Dermis microvascular lymphatic vessel endothelial cell (primary cell): Measurements from ENCODE around the gene MZF1. TPM values are rescaled to one million over a fixed set of nuclear protein-coding genes. Genes with fewer than 3 reads are reported as not detected.
"Not testable (repeated sequence)": the region's sequence is repeated elsewhere in the genome, so short reads cannot be mapped to it uniquely, and the experiment has no call there.

ENCODE experiments used
- DNase-seq, 2 donors: peaks; one replicate each; pipeline versions ENCODE4 v3.0.0 to v3.0.0-alpha.2; 2010; ENCODE audit warnings: low read depth in 2 of 2
- total RNA-seq: library from RNA; depleted of rRNA; stranded (reverse); fragments of >200 nt; gene quantifications from 2 replicates; pipeline ENCODE4 v1.2.1, GENCODE V29; 2014

The MZF1 gene
- 5.1 and 11.1 TPM in 2 replicates for total RNA-seq

DNA sequence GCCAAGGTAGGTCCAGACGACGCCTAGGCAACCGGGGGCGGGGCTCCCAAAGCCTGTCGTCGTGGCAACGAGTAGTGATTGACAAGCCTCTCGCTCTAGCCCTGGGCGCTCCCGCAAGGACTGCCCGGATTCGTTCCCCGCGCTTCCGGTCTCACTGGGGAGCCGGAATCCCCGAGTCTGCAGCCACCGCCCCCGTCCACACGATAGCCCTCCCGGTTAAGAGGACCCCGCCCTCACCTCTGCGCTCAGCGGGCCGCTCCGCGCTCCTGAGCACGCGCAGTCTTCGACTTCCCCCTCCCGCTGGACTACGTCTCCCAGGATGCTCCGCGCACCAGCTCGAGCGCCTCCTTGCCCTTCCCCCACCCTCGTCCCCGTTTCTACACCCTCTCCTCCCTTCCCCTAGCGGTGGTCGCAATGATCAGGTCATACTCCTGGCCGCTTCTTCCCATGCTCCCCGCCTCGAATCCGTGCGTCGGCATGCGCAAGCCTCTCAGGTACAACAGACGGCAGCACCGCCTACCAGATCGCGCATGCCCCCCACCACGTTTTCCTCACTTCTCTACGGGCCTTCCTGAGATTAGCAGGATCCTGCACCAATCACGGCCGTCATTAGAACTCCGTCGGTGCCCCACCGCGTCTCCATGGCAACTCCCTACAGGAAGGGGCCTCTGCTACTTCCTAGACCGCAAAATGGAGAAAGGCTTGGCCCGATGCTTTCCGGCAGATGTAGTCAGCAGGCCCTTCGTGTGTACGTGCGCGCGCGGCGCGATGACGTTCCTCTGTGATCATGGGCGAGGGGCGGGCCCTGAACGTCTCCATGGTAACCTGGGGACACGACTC is at the start of gene MZF1:
TSS of gene MZF1 (minus strand) at position 518 of the 840 bp plus-strand sequence. CDS start 1,946 bp downstream, outside the sequence.
- peak; percentile 100 for DNase-seq

DNA sequence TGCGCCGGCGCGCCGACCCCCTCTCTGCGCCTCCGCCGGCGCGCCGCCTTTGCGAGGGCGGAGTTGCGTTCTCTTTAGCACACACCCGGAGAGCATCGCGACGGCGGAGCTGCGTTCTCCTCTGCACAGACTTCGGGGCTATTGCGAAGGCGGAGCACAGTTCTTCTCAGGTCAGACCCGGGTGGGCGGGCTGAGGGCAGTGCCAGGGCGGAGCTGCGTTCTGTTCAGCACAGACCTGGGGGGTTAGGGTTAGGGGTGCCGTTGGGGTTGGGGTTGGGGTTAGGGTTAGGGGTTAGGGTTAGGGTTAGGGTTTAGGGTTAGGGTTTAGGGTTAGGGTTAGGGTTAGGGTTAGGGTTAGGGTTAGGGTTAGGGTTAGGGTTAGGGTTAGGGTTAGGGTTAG is 34.1 kb upstream of the MZF1 start:
- not testable (repeated sequence) for DNase-seq

DNA sequence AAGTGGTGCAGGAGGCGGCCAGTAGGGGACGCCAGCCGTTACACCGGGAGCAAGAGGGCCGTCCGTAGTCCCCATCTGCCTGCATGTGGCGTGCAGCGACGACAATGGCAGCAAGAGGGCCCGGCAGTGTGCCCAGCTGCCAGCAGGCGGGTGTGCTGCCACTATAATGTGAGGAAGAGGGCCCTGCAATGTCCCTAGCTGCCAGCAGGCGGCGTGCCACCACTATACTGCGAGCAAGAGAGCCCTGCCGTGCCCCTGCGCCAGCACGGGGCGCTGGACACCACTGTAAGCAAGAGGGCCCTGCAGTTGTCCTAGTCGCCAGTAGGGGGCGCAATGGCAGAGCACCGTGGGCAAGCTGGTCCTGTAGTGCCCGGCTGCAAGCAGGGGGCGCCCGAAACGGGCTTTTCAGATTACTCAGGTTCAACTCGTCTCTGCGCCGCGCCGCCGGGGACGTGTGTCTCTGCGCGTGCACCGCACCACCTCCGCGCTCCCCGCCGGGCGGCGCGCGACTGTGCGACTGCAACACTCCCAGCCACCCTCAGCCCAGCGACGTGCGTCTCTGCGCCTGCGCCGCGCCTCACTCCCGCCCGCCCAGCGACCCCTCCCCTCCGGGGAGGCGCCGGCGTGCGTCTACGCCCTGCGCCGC is 33.2 kb upstream of the MZF1 start:
- DNase-seq: not testable (repeated sequence)

DNA sequence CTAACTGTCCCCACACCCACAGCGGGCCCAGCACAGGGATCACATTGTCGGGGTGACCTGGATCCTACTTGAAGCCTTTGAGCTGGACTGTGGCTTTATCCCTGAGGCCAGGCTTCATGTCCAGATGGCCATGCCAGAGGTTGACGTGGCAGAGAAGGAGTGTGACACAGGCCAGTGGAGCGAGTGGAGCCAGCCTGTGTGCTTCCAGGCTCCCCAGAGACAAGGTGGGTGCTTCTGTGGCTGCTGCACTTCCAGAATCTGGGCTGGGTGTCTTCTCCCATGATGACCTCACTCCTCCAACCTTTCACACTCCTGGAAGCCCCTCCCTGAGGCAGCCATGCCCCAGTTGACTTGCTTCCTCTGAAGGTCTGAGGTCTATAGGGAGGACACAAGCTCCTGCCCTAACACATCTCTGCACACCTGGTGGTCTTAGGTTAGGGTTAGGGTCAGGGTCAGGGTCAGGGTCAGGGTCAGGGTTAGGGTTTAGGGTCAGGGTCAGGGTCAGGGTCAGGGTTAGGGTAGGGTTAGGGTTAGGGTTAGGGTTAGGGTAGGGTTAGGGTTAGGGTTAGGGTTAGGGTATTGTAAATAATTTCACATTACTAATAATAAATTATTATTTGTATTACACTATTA is 13.1 kb upstream of the MZF1 start:
- no peak for DNase-seq

DNA sequence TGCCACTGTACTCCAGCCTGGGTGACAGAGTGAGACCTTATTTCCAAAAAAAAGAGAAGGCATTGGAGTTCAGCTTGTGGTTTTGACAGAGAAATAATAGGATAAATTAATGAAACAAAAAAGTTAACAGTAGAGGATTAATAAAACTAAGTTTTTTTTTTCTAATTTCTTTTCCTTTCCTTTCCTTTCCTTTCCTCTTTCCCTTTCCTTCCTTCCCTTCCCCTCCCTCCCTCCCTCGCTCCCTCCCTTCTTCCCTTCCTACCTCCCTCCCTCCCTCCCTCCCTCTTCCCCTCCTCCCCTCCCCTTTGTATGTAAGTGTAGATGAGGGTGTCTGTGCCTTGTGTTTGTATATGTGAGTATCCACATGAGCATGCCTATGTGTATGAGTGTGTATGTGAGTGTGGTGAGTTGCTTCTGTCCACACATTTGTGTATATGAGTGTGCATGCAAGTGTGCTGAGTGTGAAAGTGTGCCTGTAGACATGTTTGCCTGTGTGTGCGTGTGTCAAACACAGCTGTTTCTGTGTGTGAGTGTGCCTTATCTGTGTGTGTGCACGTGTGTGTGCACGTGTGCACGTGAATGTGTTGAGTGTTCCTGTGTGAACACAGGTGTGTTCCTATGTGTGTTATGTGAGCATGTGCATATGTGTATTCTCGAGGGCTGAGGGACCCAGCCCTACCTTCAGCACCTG is 12.5 kb upstream of the MZF1 start:
- DNase-seq: no peak

DNA sequence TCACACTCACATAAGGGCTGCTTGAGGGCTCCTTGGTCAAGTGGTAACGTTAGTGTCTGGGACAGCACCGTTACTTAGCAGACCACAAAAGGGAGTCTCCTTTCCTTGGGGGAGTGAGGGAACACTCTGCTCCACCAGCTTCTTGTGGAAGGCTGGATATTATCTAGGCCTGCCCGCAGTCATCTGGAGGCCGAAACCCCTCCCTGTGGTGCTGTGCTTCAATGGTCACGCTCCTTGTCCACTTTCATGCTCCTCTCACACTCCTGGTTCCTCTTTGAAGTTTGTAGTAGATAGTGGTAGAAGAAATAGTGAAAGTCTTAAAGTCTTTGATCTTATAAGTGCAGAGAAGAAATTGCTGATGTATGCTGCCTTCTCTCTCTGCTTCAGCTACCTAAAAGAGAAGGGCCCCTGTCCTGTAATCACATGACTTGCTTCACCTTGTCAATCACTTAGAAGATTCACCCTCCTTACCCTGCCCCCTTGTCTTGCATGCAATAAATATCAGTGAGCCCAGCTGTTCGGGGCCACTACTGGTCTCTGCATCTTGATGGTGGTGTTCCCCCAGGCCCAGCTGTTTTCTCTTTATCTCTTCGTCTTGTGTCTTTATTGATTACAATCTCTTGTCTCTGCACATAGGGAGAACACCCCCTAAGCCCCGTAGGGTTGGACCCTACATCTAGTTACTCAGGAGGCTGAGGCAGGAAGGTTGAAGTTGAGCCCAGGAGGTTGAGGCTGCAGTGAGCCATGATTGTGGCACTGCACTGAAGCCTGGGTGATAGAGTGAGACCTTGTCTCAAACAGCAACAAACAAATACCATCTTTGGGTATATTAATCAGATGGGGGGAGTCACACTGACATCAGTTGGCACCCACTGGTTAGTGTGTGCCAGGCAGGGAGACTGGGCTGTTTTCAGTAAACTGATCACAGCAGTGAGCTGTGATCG is 11.6 kb upstream of the MZF1 start:
- DNase-seq: no peak

DNA sequence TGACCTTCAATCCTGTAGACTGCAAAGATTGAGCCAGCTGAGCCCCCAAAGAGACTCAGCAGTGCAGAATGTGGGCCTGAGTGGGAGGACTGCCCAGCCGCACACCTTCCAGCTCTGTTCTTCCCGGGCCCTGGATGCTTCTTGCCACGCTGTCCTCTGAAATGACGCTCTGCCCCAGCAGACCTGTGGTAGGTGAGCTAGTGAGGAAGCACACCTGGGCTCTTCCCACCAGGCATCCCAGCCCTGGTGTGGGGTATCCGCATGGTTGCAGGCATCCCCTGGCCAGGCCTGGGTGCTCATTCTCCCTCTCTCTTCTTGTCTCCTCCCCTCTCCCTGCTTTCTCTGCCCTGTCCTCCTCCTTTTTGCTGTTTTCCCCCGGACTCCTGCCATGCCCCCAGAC is 9.8 kb upstream of the MZF1 start:
- DNase-seq: no peak

DNA sequence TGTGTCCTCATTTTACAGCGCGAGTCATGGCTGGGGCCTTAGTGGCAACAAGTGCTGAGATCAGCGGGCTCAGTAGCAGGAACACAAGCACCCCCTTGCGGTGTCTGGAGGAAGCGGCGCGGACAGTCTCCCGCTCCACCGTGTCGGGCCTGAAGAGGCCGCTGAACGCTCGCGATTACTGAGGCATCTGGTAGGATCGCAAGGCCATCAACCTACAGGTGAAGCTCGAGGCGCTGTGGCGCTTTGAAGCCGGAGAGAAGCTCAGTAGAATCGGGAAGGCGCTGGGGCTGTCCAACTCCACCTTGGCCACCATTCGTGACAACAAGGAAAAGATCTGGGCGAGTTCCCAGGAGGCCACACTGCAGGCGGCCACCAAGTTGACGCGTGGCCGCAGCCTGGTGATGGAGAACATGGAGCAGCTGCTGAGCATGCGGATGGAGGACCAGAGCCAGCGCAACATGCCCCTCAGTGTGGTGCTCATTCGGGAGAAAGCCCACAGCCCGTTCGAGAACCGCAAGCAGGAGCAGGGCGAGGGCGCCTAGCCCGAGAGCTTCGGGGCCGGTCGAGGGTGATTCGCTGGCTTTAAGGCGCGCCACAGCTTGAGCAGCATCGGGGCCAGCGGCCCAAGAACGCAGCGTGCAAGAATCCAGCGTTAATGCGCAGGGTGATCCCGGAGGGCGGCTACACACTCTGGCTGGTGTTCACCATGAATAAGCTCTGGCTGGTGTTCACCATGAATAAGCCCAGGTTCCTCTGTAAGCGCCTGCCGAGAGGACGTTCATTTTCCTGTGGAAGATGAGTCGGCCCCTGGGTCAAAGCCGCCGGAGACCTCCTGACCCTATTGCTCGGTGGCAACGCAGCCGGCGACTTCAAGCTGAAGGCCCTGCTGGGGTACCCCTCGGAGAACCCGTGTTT is 8.3 kb upstream of the MZF1 start:
- DNase-seq: peak; percentile 73 to 91

DNA sequence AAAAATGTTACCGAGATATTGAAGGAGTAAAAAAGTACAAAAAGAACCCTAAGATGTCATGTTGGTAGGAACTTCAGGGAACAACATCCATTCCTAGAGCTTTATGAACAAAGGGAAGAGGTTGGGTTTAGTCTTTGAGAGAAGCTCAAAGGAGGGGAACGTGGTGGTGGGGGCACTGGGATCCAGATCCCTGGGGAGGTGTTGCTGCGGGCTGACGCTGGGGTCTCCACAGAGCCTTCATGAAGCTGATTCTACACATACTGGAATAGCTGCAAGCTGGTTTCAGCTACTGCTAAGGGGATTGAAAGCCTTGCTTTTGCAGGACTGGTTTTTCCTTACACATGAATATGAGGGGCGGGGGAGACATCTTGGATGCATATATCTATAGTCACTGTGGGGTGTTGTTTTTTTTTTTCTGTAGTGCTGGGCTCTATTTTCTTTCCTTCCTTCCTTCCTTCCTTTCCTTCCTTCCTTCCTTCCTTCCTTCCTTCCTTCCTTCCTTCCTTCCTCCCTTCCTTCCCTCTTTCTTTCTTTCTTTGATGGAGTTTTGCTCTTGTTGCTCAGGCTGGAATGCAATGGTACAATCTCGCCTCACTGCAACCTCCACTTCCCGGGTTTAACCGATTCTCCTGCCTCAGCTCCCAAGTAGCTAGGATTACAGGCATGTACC is 6.5 kb upstream of the MZF1 start:
- no peak for DNase-seq

DNA sequence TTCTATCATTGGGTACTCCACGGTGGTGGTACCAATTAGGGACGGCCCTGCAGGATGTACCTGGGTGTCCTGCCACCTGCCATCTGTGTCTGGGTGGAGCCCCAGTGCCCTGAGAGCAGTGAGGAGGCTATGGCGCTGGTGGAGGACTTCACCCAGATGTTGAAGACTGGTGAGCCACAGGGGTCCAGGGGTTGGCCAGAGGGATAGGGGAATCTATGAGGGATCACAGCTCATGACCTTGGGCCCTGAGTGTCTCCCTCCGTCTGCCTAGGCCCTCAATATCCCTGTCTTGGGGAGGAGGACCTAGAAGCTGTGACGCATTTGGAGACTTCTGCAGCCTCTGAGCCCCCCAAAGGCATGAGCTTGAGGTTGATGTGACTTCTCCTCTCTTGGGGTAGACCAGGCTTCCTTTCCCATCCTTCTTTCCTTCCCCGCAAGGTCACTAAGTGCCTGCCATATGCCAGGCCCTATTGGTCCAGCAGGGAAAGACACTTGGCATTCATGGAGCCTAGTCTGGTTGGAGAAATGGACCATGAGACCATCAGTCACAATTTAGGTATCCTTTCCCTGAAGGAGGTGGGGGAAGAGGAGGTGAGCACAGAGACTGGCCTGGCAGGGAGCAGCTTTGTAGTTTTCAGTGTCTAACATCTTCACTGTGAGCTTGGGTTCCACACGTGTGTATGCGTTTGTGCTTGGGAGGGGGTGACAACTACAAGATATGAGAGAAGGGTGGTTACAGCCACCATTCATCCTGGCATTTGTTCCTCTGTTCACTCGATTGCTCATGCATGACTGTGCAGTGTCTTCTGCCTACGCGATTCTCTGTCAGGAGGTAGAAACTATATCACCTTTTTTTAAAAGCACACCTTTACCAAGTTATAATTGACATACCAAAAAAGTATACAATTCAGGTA is 5.1 kb upstream of the MZF1 start:
- DNase-seq: no peak

DNA sequence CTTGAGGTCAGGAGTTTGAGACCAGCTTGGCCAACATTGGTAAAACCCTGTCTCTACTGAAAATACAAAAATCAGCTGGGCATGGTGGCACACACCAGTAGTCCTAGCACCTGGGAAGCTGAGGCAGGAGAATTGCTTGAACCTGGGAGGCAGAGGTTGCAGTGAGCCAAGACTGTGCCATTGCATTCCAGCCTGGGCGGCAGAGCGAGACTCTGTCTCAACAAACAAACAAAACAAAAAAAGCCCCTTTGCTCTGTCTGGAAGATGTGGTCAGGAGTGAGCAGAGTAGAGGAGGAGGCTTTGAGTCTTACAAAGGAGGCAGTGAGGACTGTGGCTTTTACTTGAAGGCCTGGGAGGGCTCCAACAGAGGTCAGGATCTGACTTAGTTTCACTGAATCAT is 4.4 kb upstream of the MZF1 start:
- not testable (repeated sequence) for DNase-seq

DNA sequence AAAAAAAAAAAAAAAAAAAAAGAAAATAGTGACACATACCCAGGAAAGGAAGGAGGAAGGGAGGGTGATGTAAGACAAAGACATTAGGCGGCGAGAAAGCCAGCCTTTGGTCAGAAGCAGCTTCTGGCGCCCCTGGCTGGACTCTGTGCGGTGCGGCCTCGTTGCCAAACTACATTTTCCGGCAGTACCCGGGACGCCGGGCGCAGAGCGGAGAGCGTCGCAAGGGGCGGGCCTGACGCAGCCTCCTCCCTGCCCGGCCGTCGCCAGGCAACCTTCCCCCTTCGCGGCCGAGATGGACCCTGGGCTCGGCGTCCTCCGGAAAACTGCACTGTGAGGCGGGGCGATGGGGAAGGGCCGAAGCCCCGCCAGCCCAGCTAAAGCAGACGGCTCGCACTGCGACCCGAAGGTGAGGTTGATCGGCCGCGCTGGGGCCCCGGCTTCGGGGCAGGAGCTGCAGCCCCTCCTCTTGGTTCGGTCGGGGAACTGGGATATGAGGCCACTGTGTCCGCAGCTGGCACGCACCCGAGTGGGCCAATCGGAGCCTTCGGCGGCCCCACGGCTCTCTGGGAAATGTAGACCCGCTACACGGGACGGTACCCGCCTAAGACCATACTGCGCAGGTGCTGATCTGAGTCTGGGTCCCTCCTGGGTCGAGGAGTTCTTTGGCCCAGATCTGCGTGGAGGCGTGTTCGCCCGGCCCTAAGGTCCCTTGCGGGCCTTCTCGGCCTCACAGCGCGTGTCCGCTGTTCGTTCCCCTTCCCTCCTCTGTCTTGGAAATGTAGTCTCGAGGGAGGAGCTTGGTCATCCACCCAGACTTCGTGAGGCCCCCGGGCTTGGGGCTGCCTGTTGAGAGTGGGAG is 2.3 kb upstream of the MZF1 start:
- DNase-seq: peak; percentile 79 to 93

DNA sequence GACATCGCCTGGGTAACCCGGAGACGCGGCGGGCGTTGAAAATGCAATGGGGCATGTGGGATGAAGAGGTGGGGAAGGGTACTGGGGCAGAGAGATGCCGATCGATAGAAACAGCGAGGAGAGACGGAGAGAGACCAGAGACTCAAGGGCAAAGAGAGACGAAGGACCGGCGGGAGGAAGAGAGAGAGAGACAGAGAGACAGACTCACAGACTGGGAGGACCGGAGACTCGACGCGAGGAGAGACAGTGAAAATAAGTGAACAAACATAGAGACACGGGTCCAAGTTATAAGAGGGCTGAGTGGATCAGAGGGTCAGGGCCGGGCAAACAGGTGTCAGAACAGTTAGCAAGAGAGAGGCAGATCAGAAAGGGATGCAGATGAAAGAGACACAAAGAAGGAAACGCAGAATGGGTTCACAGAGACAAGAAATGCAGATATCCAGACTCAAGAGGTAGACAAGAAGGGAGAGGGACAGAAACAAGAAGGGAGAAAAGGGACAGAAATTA is 576 bp upstream of the MZF1 start:
- DNase-seq: no peak

DNA sequence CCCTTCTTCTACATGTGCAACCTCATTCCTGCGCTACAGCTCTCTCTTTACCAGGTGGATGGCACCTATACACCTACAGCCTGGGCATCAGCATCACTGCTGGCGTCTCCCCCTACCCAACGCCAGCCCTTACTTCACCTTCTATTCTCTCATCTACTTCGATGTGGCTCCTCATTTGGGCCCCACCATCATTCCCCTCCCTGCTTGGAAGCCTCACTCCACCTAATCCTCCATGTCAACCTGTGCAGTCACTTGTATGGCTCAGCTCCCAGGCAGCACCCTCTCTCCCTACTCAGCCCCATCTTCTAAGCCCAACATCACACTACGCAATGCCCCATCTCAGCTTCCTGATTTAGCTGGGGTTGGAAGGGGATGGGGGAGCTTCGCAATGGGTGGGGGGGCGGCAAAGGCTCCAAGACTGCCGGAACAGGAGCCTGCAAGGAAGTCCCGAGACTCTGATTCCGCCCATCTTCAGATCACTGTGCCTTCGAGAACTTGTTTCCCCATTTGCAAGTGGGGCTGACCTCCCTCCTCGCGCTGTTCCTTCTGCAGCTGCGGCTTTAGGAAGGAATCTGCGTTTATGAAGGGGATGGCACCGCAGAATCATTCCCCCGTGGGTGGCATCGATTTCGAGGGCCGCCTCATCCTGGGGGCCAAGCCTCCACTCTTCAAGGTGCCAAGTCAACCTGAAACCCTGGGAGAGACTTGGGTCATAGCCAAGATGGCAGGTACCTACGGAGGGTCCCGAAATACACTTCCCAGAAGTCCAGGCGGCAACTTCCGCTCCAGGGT is 913 bp downstream of the MZF1 start:
- no peak for DNase-seq

DNA sequence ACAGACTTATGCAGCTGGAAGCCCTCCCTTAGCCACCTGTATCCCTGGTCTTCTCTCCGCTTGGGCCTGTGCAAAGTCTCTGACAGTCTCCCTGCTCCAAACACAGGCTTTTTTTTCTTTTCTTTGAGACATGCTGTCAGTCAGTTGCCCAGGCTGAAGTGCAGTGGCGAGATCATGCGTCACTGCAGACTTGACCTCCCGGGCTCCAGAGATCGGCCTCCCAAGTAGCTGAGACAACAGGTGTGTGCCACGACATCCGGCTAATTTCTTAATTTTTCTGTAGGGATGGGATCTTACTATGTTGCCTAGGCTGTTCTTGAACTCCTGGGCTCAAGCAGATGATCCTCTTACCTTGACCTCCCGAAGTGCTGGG is 1.6 kb downstream of the MZF1 start:
- no peak for DNase-seq
